Activated CD4-positive, alpha-beta T cell treated with anti-CD3 and anti-CD28 coated beads, Interleukin-2, amount 50 U/mL, for 24 hours (primary cell): ENCODE measurements around the gene CPNE2.

Source experiments
- DNase-seq, 2 donors: peaks; one replicate each; pipeline ENCODE4 v3.0.0-alpha.2; 2020; ENCODE audit warnings: low read depth in 1 of 2, low spot score in 1 of 2

The CPNE2 gene

DNA sequence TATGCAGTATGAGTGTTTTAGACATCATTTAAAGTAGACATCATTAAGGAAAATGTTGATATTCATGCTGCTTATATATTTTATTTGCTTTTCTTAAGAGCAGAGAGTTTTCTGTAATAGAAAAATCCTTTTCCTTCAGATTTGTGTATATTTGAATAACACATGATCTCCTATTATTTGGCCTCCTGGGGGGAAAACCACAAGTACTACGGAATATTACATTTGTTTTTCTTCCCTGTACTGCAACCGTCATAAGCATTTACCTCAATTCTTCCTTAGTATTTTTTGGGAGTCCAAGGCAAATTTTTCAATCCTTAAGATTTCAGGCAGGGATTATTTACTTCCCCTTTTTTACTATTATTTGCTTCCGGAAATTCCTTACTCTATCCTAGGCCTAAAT is 99.8 kb downstream of the CPNE2 start:
- DNase-seq: no peak

DNA sequence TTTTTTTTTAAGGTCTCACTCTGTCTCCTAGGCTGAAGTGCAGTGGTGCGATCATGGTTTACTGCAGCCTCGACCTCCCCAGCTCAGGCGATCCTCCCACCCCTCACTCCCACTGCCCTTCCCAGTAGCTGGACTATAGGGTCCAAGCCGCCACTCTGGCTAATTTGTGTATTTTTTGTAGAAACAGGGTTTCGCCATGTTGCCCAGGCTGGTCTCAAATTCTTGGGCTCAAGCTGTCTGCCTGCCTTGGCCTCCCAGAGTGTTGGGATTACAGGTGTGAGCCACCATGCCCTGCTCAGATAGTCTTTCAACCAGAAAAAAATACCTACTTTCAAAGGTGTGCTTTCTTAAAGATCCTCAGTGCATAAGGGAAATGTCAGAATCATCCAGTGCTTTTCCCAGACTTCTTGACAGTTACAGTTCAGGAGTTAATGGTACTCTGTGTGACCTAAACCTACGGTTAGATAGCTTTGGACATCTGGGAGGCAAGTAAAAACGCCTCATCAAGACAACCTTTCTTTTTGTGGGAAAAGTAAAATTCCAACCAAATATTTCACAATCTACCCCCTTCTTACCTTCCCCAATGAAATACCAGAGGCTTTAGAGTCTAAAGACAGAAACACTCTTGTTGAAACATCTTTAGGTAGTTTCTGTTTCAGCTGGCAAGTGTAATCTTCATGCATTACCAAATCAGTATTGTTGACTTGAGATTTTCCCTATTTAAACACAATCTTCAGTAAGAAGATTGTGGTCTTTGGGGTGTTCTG is 100.5 kb downstream of the CPNE2 start:
- no peak for DNase-seq

DNA sequence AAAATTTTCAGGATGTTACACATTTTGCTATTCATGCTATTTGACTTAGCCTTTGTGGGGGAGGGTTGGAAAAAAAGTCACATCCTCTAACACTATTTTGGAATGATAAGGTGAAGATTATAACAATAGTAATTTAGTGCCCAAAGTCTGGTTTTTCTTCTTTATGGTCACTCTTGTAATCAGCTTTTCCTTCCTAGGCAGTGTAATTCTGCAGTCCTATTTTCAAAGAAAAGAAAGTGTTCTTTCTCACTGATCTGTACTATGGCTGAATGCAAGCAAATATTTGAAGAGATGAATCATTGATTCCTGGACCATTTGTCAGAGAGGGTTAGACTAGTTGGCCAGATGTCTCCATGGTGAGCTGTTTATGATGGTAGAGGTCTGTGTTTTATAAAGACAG is 102.1 kb downstream of the CPNE2 start:
- DNase-seq: no peak

DNA sequence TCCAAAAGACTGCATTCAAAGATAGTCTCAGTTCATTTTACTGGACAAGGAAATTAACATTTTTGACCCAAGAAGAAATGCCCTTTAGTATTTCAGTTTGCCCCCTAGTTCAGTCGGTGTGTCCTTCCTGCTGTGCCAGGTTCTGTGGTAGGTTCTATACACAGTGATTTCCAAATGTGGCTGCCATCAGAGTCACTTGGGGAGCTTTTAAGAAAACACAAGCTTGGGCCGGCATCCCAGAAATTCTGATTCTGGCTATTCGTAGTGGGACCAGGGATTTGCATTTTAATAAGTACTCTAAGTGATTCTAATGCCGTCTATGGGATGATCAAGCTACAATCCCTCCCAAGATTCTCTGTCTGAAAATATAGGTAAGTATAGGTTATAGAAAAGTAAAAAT is 103.9 kb downstream of the CPNE2 start:
- DNase-seq: no peak

DNA sequence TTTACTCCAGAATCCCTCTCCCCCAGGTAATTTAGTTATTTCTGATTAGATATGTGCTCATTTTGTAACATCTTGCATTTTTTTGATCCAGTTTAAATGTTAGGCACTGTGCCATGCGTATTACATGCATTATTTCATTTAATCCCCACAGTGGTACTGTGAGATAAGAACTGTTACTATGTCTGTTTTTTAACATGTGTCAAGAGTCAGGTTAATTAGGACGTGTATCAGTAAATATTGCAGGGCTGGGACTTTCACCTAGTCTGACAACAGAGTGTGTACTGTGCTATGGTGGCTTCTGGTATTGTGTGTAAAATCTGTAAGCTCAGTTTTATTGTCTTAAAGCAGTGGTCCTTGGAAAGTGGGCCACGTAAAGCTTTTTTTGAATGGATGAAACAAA is 104.4 kb downstream of the CPNE2 start:
- no peak for DNase-seq
